ENCODE measurements around the gene RUFY2.

The RUFY2 gene

GRCh38 chr10:68301301-68301700, 105.8 kb downstream of the RUFY2 start:
- in situ Hi-C loops (cut with HindIII; ENCODE audit: low sequenced_read_pairs): no loop called here
- H3K4me3 ChIP-seq (ENCODE audit: low read depth, low read length): no peak overlapping the region
- no peak for DNase-seq (ENCODE audit: low read depth)
- no peak for TF ChIP-seq CTCF (IDR thresholded peaks at IDR 0.05; ENCODE audit: low read depth, low read length, missing control alignments)

- DNase-seq (ENCODE audit: low read depth): no peak
- TF ChIP-seq CTCF (IDR thresholded peaks at IDR 0.05; ENCODE audit: low read depth, low read length, missing control alignments): no peak
- H3K4me3 ChIP-seq (ENCODE audit: low read depth, low read length): no peak overlapping the region
- in situ Hi-C loops (cut with HindIII; ENCODE audit: low sequenced_read_pairs): no loop called here
These were observed 110.0 kb downstream of the RUFY2 start for GRCh38 chr10:68296843-68297663.
